Right hindlimb (tissue), 1 donor: ENCODE measurements around the gene GALNT7.
"Not testable (repeated sequence)": the region's sequence is repeated elsewhere in the genome, so short reads cannot be mapped to it uniquely, and the experiment has no call there.

Experiments used
- DNase-seq: peaks from one replicate; pipeline ENCODE4 v3.0.0-alpha.2; 2018

Gene GALNT7

DNA sequence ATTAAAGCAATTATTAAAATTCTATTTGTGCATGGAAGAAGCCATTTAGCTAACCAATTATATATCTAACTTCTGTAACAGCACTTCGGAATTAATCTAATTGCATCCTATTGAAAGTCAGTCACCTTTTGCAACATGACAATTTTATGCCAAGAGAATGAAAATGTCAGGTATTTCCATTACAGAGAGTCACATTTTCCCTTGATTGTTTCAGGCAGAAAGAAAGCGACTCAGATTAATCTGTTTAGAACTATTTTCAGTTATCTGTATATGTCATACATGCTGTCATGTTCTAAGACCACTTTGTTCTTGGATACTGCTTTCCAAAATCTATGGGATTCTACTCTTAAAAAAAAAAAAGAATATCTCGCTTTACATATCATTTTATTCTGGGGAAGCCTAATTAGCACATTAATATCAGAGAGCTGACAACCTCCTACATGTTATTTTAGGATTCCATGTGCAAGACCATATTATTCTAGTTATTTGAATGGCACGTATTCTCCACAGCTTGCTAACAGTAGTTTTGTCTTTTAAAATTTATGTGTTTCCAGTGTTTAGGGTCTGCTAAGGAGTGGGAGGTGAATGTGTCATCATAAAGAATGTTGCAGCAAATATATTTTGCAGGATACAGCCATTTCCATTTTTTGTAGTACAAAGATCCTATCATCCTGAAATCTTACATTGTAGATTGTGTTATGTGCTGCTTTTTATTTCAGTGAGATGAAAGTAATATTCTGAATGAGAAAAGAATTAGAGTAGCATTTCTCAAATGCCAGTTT lies 31.7 kb downstream of the GALNT7 start:
- no peak for DNase-seq

DNA sequence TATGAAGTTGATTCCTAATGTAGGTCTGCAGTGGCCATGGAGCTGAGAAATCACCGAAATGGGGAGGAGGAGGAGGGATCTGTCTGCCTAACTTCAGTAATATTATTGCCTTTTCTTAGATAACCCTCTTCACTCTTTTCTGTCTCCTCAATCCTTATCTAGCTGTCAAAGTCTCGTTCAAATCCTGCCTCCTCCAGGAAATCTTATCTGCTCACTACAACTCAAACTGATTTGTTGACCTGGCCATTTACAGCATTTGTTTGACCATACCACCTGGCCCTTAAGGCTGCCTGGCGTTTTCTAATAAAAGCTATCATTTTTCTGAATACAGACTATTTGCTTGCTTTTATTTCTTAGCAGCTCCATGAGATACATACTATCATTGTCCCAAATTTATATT lies 33.8 kb downstream of the GALNT7 start:
- DNase-seq = no peak

DNA sequence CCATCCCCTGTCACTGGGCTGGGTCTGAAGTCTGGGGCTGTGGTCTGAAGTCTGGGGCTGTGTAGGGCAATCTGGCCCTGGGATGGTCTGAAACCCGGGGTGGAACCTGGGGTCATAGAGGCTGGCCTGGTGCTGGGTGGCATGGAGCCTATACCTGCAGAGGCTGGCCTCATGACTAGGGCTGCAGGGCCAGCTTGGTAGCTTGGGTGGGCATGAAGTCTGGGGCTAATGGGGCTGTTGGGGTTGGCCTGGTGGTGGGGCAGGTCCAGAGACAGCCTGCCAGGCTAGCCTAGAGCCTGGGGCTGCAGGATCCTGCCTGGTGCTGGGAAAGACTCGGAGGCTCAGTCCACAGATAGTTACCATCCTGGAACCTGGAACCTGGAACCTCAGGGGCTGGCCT lies 37.0 kb downstream of the GALNT7 start:
- DNase-seq = no peak

DNA sequence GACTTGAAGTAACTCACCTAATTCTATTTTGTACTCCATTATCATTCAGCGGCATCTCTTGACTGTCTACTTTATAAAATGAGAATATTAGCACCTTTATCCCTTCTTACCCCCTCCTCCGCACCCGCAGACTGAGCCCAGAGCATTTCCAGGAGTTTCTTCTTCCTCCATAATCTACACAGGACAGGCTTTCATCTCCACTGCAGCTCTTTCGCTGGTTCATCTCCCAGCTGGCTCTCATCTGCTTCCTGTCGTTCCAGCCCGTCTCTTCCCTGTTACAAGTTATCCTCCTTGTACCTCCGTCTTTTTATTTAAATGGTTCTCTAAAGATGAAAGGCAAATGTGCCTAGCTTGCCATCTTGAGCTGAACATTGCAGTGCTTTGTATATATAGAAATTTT lies 39.8 kb downstream of the GALNT7 start:
- no peak for DNase-seq

DNA sequence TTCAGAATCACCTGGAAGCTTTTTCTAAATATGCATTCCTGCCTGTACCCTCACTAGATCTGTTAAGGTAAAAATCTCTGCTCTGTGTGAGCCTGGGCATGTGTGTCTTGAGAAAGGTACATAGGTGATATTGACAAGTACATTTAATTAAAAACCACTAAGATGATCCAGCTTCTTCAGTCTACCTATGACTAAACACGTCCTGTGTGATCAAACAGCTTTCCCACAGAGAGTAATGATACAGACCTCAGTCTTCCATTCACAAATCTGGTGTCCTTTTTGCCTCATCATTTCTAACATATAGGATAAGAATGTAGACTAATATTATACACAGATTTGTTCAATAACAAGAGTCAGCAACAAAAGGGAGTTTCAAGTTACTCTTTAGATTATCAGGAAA lies 42.6 kb downstream of the GALNT7 start:
- no peak for DNase-seq

DNA sequence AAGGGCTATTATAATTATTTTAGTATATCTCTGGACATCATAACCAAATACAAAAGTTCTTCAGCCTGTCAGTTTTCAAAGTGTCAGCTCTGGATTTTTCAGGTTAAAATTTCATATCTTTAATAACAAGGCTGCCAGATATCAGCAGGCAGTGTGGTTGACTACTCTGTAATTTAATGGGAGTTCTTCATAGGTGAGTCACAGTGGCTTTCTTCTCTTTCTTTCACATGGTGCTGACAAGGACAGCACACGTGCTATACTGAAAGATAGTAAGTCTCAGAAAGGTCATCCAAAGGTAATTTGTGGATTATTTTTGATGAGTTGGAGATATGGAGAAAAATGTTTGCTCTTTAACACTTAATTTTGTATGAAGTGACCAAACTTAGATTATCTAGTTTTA lies 43.2 kb downstream of the GALNT7 start:
- DNase-seq = no peak

DNA sequence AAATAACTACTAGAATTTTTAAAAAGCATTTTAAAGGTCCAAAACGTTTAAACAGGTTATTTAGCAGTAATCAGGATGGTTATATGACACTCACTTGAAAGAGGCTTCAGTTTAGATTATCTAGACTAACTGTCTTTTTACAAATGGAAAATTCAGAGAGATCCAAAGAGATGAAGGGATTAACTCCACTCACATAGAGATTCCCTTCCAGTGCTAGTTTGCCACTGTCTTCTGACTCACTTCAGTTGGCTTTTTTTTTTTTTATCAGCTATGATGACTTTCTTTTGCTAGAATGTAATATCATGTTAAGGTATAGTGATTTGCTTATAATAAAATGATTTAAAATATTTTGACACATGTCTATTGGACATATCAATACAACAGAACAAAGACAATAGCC lies 43.8 kb downstream of the GALNT7 start:
- DNase-seq = no peak

DNA sequence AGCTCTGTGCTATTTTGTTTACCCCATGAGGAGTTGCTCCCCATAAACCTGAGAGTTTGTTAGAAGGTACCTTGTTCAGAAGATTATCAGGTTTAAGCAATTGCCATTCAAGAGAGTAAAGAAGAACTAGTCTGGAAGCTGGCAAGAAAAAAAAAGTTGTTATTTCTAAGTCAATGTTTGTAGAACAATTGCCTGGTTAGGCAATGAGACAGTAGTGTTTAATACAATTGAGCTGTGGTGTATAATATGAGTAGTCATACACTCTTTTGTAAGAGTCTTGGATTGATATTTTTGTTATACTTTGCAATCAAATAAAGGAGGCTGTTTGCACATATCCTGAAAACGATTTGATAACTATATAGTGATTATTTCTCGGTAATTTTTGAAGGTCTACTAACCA lies 44.7 kb downstream of the GALNT7 start:
- DNase-seq = no peak

DNA sequence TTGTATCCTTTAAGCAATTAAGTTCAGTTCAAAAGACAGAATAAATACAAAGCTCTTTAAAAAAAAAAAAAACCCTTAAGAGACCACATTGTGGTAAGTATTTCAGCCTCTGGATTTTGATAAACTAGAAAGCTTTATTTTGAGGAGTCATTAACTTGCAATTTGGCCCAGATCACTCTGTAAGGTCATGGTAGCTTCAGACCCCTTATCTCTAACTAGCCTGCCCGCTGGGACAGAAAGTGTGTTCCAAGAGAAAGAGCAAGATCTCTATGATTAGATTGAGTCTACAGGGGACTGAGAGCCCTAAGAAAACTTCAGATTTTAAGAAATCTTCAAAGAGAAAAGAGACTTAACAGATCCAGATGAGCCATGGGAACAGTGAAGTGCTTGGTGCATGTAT lies 45.6 kb downstream of the GALNT7 start:
- DNase-seq = no peak

DNA sequence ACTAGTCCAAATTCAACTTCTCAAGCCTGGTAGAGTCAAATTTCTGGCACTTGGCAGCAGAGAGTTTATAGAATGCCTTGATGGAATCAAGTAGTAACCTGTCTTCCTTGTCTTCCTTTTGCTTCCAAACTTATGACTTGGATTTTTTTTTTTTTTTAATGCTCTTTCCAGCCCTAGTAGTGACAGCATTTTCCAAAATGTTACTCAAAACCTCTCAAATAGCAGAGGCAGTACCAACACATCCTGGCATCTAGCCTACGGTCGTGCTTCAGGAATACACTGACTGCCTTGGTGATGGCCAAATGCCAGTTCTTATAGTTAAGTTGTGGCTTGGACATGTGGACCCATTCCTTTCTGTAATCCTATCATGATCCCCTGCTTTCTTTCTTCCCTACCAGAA lies 46.0 kb downstream of the GALNT7 start:
- DNase-seq = peak; percentile 75

DNA sequence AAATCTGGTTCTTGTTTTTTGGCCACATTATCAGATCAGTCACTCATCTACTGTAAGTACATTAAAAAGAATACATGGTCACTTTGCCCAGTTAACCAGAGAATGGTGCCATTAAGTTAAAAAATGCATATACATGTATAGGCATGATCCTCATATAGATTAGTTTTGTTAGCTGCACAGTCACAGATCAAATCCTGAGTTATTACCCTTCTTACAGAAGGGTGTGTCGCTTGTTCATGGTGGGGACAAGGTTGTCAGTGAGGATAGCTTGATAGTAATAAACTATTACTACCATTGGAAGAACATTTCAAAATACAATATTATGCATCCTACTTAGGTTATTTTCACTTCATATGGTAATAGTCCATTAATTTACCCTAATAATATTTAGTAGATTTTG lies 48.5 kb downstream of the GALNT7 start:
- no peak for DNase-seq

DNA sequence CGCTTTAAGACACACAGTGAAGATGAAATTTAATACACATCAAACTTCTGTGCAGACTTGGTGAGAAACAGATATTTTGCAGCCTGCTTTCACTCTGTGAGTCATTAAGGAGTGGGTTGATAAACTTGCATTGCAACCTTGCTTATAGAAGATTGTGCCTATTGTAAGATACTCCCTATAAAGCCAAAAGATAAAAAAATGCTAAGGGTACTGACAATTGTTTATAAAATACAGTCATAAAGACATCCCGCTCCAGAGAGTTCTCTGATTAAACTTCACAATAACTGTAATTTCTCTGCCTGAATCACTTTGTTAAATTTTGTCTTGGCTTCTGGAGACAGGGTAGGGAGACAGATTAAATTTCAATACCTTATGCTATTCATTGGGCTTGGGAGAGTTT lies 49.1 kb downstream of the GALNT7 start:
- DNase-seq = no peak

DNA sequence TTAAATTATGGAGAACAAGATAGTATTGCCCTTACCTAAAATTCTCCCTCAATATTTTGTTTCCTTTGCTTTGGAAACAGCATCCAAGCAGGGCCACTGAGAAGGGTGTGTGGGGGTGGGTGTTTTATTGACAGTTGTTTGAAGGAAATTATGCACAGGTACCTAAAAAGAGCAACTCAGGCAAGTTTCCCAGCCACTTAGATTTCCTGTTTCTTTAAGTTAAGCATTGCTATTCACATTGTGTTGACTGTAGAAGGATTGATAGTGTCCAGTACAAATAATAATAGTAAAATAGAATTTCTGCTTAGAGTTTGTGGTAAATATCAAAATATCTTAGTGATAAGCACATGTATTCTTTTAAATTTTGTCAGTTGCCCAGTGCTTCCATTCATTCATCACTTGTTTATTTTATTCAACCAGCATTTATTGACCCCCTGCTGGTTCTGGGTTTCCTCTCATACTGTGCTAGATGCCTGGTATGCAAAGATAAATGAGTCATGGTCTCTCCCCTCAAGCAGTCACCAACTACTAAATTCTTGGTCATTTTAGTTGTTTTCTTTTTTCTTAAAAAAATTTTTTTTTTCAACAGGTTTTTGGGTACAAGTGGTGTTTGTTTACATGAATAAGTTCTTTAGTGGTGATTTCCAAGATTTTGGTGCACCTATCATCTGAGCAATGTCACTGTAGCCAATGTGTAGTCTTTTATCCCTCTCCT lies 50.0 kb downstream of the GALNT7 start:
- DNase-seq = no peak

DNA sequence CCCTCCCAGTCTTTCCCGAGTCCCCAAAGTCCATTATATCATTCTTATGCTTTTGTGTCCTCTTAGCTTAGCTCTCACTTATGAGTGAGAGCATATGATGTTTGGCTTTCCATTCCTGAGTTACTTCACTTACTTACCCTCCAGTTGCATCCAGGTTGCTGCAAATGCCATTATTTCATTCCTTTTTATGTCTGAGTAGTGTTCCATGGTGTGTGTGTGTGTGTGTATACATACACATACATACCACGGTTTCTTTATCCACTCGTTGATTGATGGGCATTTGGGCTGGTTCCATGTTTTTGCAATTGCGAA lies 50.5 kb downstream of the GALNT7 start:
- DNase-seq = not testable (repeated sequence)

DNA sequence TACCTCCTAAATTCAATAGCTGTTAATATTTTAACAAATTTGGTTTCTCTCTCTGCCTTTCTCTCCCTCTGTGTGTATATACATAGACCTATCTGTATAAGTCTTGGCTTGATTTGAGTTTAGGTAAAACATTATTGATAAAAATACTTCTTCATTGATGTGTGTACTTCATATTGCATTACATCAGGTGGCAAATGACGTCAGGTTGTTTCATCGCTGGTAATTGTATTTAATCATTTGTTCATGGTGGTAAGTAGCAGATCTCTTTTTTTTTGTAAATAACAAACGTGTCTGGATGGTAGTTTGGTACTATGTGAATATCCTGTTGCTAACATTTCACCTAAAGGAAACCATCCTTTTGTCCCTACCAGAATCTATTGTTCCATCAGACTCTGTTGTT lies 55.1 kb downstream of the GALNT7 start:
- DNase-seq = no peak

DNA sequence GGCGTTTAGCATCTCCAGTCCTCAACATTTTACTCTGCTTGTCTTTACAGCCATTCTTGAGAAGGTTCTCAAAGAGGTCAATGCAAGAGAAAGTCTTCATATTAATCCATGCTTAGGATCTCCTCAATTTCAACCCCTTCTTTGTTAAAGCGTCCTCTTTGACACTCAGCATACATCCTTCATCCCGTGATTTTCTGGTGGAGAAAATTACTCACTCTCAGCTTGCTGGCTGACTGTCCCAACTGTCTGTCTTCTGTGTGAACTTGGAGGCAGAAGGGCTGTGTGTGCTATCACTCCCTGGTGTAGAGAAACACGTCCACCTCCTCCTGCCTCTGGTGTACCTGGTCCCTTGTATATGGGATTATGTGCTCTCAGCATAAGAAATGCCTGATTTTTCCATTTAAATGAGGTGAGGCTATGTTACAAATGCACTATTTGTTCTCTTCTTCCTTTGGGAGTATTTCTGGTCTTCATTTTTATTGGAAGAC lies 57.8 kb downstream of the GALNT7 start:
- no peak for DNase-seq

DNA sequence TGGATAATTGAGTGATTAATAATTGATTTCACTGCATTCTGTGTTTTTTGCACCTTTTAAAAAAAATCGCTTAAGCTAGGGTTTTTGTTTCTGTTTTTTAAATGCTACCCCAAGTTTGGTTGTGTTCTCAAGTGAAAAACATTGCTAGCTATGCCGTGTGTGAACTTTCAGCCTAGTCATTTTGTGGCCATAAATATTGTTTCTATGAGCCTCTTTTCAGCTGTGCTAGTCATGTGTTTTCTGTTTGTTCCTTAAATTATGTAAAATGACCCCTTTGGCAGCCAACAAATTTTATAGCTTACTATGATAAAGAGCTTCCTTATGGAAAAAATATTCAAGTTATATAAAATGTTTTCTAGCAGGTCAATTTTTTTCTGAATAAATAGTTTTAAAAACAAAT lies 59.1 kb downstream of the GALNT7 start:
- DNase-seq = no peak

DNA sequence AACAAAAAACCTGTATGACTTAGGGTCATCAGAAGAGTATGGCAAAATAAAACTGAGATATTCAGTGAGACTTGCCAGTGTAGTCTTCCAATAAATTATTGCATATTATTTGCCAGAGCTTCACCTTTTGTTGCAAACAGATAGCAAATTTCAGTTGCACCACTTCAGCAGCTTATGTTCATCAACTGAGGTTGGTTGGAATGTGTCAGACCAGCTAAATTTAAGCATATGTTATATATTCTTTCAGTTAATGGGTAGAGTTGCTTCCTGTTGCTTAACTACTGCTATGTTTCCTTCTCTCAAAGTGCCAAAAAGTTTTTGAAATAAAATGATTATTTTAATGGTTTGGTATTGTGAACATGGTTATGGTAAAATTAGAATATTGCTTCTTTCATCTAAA lies 61.5 kb downstream of the GALNT7 start:
- DNase-seq = no peak

DNA sequence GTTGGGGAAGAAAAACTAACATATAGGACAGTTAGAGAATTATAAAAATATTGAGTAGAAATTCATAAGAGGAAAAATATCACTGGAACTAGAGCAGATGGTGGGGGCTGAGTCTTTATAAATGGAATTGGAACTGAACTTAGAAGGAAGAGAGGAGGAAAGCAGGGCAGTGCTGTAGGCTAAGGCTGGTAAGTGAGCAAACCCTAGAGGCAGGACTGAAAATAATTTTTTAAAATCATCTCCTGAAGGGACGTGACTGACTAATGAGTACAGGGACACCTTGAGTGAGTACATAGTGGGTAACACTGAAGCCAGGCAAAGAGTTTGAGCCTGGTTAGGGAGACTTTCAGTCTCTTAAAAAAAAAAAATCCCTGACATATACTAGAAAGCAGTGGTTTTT lies 63.3 kb downstream of the GALNT7 start:
- no peak for DNase-seq

DNA sequence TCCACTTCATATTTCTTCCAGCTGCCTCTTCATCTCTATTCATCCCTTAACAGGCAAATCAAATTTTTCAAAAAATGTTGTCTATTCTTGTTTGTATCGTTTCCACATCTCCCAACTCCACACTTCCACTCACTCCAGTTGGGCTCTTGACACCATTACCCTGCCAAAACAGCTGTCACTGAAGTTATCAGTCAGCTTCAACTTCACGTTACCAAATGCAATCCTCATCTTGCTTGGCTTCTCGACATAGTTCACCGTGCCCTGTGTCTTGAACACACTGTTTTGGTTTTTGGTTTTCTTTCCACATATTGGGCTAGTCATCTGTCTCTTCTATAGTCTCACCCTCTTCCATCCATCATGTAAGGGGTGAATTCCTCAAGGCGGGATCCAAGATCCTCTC lies 65.2 kb downstream of the GALNT7 start:
- no peak for DNase-seq

DNA sequence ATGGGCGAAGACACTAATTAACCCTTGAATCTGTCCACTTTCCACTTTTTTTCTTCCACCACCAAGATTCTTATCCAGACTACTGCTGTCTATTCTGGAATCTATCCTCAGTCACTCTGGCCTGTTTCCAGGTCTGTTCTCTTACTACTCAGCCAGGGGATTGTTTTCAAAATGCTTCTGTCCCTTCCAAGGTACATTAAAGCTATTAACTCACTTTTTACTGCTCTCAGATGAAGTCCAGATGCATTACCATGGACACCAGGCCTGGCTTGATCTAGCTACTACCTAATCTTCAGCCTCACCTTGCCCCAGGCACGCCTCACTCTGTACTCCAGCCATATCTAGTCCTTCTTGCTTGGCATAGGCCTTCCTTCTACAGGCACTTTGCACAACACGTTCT lies 66.4 kb downstream of the GALNT7 start:
- DNase-seq = no peak

DNA sequence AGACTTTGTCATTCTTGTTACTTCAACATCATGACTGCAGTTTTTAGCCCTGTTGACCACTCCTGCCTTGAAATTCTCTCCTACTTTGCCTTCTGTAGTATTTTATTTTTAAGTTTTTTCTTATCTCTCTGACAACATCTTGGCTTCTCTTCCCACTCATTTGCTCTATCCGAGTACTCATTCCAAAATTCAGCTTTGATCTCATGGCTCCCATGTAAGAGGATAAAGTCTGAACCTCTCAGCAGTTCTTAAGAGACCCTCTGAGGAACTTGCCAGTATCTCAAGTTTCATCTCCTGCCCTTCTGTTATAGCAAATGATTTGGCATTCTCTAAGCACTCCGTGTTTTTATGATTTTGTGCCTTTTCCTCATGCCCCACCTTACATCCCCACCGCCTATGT lies 67.7 kb downstream of the GALNT7 start:
- DNase-seq = no peak

DNA sequence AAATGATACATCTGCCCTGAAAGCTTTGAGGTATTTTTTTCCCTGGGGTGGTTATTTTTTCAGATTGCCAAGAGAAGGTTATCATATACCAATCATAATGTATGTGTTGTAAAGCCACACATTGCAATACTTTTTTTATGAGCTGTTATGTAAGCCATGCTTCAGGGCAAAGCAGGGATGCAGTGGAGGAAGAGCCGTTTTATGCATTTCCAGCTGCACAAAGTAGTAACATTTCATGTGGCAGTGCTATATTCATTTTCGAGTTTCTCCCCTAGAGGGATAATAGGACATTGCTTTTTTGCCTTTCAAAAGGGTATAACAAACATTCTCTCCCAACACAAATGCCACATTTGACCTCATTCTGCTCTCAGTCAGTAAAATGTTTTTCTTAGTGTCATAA lies 68.5 kb downstream of the GALNT7 start:
- DNase-seq = no peak

DNA sequence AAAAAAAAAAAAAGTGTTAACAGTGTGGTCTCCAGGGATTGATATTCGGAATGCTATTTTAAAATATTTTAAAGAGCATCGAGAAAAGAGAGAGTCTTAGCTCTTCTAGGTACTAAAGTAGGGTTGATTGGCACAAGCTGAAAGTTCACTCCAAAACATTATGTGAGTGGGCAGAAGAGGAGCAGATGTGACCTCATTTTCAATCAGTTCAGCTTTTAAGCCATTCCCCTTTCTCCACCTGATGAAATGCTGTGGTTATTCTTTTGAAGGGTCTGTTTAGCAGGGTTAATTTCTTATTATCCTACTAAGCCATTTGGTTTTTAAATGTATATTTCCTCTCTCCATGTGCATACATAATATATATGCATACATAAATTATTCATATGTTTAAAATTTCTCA lies 69.2 kb downstream of the GALNT7 start:
- no peak for DNase-seq

DNA sequence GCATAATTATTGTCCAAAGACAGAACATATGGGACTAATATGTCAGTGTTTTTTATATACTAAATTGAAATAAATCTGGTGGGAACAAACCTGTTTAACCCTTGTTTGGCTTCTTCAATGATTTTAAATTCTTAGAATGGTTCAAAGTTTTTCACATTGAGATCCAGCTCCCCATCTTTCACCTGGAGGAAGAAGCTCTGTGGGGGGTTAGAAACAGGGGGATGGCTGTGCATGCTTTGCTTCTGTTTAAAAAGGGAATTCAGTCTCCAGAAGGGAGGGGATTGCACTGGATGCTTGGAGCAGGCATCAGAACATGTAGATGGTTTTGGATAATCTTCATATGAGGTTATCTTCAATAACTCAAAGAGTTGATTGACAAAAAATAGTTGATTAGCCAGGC lies 72.1 kb downstream of the GALNT7 start:
- DNase-seq = no peak
